Liver (tissue), 9 donors: ENCODE data around the gene TRDMT1. TPM values are rescaled to one million over a fixed set of nuclear protein-coding genes. Genes with fewer than 3 reads are reported as not detected.

Experiments
- DNase-seq: peaks from one replicate; pipeline ENCODE4 v3.0.0-alpha.2; 2017; ENCODE audit warnings: low spot score
- H3K27ac ChIP-seq, 2 donors: one replicate each; pipeline ENCODE4 v1.7.0; 2013; ENCODE audit warnings: inconsistent platforms in 2 of 2, low read length in 2 of 2, control low read depth in 1 of 2, low read depth in 1 of 2, mild to moderate bottlenecking in 1 of 2
- H3K27me3 ChIP-seq, 4 donors: one replicate each; pipeline versions ENCODE4 v1.6.1 to v1.7.0; 2013; ENCODE audit warnings: low read length in 3 of 4, inconsistent platforms in 1 of 4, mild to moderate bottlenecking in 1 of 4, moderate library complexity in 1 of 4; ENCODE audit not compliant: control insufficient read depth in 4 of 4, insufficient read depth in 4 of 4
- H3K36me3 ChIP-seq, 4 donors: one replicate each; pipeline versions ENCODE4 v1.6.1 to v1.7.0; 2013; ENCODE audit warnings: low read length in 3 of 4, mild to moderate bottlenecking in 3 of 4, low read depth in 1 of 4, moderate library complexity in 1 of 4; ENCODE audit not compliant: control insufficient read depth in 4 of 4, insufficient read depth in 3 of 4
- H3K4me1 ChIP-seq, 4 donors: one replicate each; pipeline versions ENCODE4 v1.6.1 to v1.7.0; 2013; ENCODE audit warnings: low read length in 3 of 4, mild to moderate bottlenecking in 3 of 4, moderate library complexity in 1 of 4; ENCODE audit not compliant: control insufficient read depth in 4 of 4, insufficient read depth in 4 of 4
- H3K4me3 ChIP-seq, 3 donors: one replicate each; pipeline versions ENCODE4 v1.6.1 to v1.7.0; 2013; ENCODE audit warnings: low read length in 3 of 3, control low read depth in 1 of 3, low read depth in 1 of 3, mild to moderate bottlenecking in 1 of 3
- H3K9ac ChIP-seq, 2 donors: one replicate each; pipeline ENCODE4 v1.7.0; 2013; ENCODE audit warnings: low read length in 2 of 2, mild to moderate bottlenecking in 2 of 2, moderate library complexity in 2 of 2, control low read depth in 1 of 2, low read depth in 1 of 2
- H3K9me3 ChIP-seq, 4 donors: one replicate each; pipeline versions ENCODE4 v1.6.1 to v1.7.0; 2013; ENCODE audit warnings: low read length in 3 of 4; ENCODE audit not compliant: control insufficient read depth in 4 of 4
- EGR1 ChIP-seq, 2 donors: IDR thresholded peaks; 2 replicates each; pipeline ENCODE4 v1.6.1; 2016 to 2018; ENCODE audit warnings: antibody characterized with exemption in 2 of 2, low read depth in 2 of 2
- FOXA1 ChIP-seq: IDR thresholded peaks from 2 replicates; pipeline ENCODE4 v1.6.1; 2016; ENCODE audit warnings: antibody characterized with exemption
- FOXA2 ChIP-seq: IDR thresholded peaks from 2 replicates; pipeline ENCODE4 v1.6.1; 2016; ENCODE audit warnings: antibody characterized with exemption
- GABPA ChIP-seq, 2 donors: IDR thresholded peaks in 1 of 2; conservative IDR thresholded peaks in 1 of 2; 2 replicates each; pipeline ENCODE4 v1.6.1; 2016; ENCODE audit warnings: antibody characterized with exemption in 2 of 2, mild to moderate bottlenecking in 1 of 2, moderate library complexity in 1 of 2
- HNF4A ChIP-seq, 2 donors: conservative IDR thresholded peaks; 2 replicates each; pipeline ENCODE4 v1.6.1; 2016; ENCODE audit warnings: antibody characterized with exemption in 2 of 2, mild to moderate bottlenecking in 2 of 2
- HNF4G ChIP-seq: IDR thresholded peaks from 2 replicates; pipeline ENCODE4 v1.6.1; 2016; ENCODE audit warnings: antibody characterized with exemption
- JUND ChIP-seq, 2 donors: IDR thresholded peaks; 2 replicates each; pipeline ENCODE4 v1.6.1; 2016; ENCODE audit warnings: antibody characterized with exemption in 2 of 2
- NR2F2 ChIP-seq: IDR thresholded peaks from 2 replicates; pipeline ENCODE4 v1.6.1; 2016; ENCODE audit warnings: antibody characterized with exemption
- RAD21 ChIP-seq, 2 donors: IDR thresholded peaks; 2 replicates each; pipeline ENCODE4 v1.6.1; 2016; ENCODE audit warnings: antibody characterized with exemption in 2 of 2, mild to moderate bottlenecking in 2 of 2
- RXRA ChIP-seq, 2 donors: IDR thresholded peaks; 2 replicates each; pipeline ENCODE4 v1.6.1; 2017 to 2018; ENCODE audit warnings: antibody characterized with exemption in 2 of 2, mild to moderate bottlenecking in 1 of 2
- SP1 ChIP-seq: IDR thresholded peaks from 2 replicates; pipeline ENCODE4 v1.6.1; 2018; ENCODE audit warnings: antibody characterized with exemption, mild to moderate bottlenecking
- TAF1 ChIP-seq: conservative IDR thresholded peaks from 2 replicates; pipeline ENCODE4 v1.6.1; 2016; ENCODE audit warnings: antibody characterized with exemption, mild to moderate bottlenecking
- YY1 ChIP-seq: IDR thresholded peaks from 2 replicates; pipeline ENCODE4 v1.6.1; 2016; ENCODE audit warnings: antibody characterized with exemption, mild to moderate bottlenecking
- WGBS: extraction: QIAGEN DNeasy Blood & Tissue Kit; methylation state at CpG from one replicate; pipeline ENCODE4 v1.1.7; 2013; 5-methylcytosine and 5-hydroxymethylcytosine counted together
- polyA plus RNA-seq, 2 donors: library from polyadenylated mRNA; stranded (reverse) in 1 of 2; unstranded in 1 of 2; fragments of 200-250 nt in 1 of 2; fragments of >200 nt in 1 of 2; fragmentation: Nextera tagmentation in 1 of 2; extraction: Ambion mirVana in 1 of 2; gene quantifications; one replicate each; pipeline versions ENCODE4 v1.2.1 to v1.2.3, GENCODE V29; 2013 to 2015
- total RNA-seq, 2 donors: library from RNA; depleted of rRNA; stranded (reverse); fragments of >200 nt; gene quantifications; one replicate each; pipeline ENCODE4 v1.2.3, GENCODE V29; 2014
- TF ChIP-seq, protein P1 (sequence below): IDR thresholded peaks from 2 replicates; pipeline ENCODE4 v1.6.1; 2016; ENCODE audit warnings: antibody characterized with exemption
- TF ChIP-seq, protein P2 (sequence below): fragments of 150-350 bp; IDR thresholded peaks from 2 replicates; pipeline ENCODE4 v1.5.1; 2017; ENCODE audit warnings: improper control_type of control experiment, low read depth, low read length; ENCODE audit not compliant: missing input control
- TF ChIP-seq, protein P3 (sequence below): IDR thresholded peaks from 2 replicates; pipeline ENCODE4 v1.6.1; 2016; ENCODE audit warnings: antibody characterized with exemption
- TF ChIP-seq, protein P4 (sequence below): IDR thresholded peaks from 2 replicates; pipeline ENCODE4 v1.6.1; 2016; ENCODE audit warnings: antibody characterized with exemption
- donor health status: healthy.
- donor health status: healthy.
- donor health status: healthy.
- donor health status: healthy.
- donor health status: healthy.

The TRDMT1 gene
- total and polyA plus RNA-seq, 4 donors = 0.38 to 2.4 (median 1.1) TPM

DNA sequence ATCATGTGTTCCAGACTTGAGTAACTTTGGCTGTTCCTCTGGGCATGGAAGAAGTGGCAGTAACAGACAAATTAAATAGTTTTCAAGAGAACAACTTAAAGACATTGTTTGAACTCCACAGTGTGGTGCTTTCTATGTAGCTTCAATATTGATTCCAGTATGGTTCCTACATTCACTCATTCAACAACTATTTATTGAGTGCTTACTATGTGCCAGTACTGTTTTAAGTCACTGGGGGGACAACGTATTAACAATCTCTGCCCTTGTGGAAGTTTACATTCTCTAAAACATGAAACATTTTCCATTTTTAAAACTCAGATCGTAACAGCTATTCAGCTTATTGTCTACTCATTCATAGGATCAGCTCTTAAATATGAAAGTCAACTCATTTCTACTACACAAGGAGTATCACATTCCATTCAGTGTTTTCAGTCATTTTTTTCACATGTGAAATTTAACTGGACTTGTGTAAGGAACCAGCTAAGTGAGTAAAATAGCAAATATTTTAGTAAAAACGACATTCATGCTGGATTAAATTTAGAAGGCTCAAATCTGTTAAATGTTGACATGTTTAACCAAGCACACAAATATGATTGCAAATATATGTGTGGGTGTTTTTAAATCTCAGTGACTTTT, 58.3 kb downstream of the TRDMT1 start:
- Histone ChIP-seq H3K36me3 (no peaks in the 10 kb centered on the region), H3K9ac (no peak overlapping the region), H3K4me3 (no peak overlapping the region), H3K27me3 (no peaks in the 10 kb centered on the region), H3K4me1 (peaks cover 0 to 3% (median under 1%) of the 10 kb centered on the region in 4 donors), H3K27ac (no peak overlapping the region), H3K9me3 (no peaks in the 10 kb centered on the region)
- TF ChIP-seq NR2F2 = no peak
- no peak for TF ChIP-seq GABPA (IDR thresholded peaks at IDR 0.05 in 1 of 2, conservative IDR thresholded peaks at IDR 0.05 in 1 of 2)
- TF ChIP-seq EGR1 (IDR thresholded peaks at IDR 0.05; ENCODE audit: low read depth in 2 of 2) = no peak
- TF ChIP-seq, protein P1, sequence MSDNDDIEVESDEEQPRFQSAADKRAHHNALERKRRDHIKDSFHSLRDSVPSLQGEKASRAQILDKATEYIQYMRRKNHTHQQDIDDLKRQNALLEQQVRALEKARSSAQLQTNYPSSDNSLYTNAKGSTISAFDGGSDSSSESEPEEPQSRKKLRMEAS = no peak
- no peak for TF ChIP-seq FOXA1
- no peak for TF ChIP-seq SP1
- no peak for DNase-seq
- WGBS = 88% methylated on average over 3 of the region's 3 CpGs

DNA sequence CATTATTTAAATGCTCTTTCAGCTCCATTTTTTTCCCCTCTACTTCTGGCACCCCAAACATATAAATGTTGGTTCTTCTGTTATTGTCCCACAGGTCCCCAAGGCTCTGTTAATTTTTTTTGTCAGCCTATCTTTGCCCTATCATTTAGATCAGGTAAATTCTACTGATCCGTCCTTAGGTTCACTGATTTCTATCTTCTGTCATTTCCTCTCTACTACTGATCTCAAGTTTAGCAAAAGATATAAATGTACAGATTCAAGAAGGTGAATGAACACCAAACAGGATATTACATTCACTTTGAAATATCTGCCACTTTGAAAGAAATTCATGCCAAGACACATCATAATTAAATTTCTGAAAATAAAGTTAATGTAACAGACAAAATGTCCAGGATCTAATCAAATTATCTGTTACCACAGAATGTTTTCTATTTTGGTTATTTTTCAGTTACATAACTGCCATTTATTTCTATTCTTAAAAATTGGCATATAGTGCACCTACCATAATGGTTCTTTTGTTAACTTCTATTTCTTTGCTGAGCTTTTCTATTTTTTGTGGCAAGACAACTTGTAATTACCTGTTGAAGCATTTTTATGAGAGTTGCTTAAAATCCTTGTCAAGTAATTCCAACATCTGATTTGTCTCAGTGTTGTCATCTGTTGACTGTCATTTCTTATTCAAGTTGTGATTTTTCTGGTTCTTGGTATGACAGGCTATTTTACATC, 59.8 kb downstream of the TRDMT1 start:
- Histone ChIP-seq H3K36me3 (no peaks in the 10 kb centered on the region), H3K9ac (no peak overlapping the region)

DNA sequence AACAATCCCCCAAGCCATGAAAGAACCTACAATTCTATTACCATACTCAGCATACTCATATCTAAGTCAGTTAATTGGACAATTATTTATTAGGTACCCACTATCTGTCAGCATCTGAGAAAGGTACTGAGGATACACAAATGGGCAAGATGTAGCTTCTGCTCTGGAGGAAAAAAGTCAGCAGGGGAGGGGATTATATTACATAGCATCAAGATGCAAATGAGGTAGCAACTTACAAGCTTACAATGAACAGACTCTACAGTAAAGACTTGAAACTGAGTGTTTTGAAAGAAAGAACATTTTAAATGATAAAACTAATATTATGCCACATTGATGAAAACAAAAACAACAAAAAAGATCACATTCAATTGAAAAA, 61.1 kb downstream of the TRDMT1 start:
- TF ChIP-seq JUND (IDR thresholded peaks at IDR 0.05) (no peak), RXRA (IDR thresholded peaks at IDR 0.05) (no peak), RAD21 (IDR thresholded peaks at IDR 0.05) (no peak), HNF4A (conservative IDR thresholded peaks at IDR 0.05) (no peak), FOXA2 (no peak), YY1 (no peak), SP1 (no peak), TAF1 (no peak)
- TF ChIP-seq, protein P2, sequence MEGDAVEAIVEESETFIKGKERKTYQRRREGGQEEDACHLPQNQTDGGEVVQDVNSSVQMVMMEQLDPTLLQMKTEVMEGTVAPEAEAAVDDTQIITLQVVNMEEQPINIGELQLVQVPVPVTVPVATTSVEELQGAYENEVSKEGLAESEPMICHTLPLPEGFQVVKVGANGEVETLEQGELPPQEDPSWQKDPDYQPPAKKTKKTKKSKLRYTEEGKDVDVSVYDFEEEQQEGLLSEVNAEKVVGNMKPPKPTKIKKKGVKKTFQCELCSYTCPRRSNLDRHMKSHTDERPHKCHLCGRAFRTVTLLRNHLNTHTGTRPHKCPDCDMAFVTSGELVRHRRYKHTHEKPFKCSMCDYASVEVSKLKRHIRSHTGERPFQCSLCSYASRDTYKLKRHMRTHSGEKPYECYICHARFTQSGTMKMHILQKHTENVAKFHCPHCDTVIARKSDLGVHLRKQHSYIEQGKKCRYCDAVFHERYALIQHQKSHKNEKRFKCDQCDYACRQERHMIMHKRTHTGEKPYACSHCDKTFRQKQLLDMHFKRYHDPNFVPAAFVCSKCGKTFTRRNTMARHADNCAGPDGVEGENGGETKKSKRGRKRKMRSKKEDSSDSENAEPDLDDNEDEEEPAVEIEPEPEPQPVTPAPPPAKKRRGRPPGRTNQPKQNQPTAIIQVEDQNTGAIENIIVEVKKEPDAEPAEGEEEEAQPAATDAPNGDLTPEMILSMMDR = no peak
- TF ChIP-seq, protein P3, sequence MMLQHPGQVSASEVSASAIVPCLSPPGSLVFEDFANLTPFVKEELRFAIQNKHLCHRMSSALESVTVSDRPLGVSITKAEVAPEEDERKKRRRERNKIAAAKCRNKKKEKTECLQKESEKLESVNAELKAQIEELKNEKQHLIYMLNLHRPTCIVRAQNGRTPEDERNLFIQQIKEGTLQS = no peak
- TF ChIP-seq, protein P1 = no peak
- peaks cover 0 to 3% (median under 1%) of the 10 kb centered on the region in 4 donors for H3K4me1 ChIP-seq
- H3K9ac ChIP-seq = no peak overlapping the region
- no peak overlapping the region for H3K27ac ChIP-seq
- no peak for DNase-seq
- H3K4me3 ChIP-seq = no peak overlapping the region
- H3K27me3 ChIP-seq = no peaks in the 10 kb centered on the region
- no peaks in the 10 kb centered on the region for H3K36me3 ChIP-seq
- no peaks in the 10 kb centered on the region for H3K9me3 ChIP-seq

More for the DNA sequence above, 59.8 kb downstream of the TRDMT1 start:
- DNase-seq = no peak
- TF ChIP-seq EGR1 (IDR thresholded peaks at IDR 0.05; ENCODE audit: low read depth in 2 of 2) (no peak), HNF4G (no peak), FOXA2 (no peak), FOXA1 (no peak), SP1 (no peak), JUND (IDR thresholded peaks at IDR 0.05) (no peak), RXRA (IDR thresholded peaks at IDR 0.05) (no peak), HNF4A (conservative IDR thresholded peaks at IDR 0.05) (no peak), TAF1 (no peak), NR2F2 (no peak)
- TF ChIP-seq, protein P3 = no peak
- TF ChIP-seq, protein P1 = no peak
- TF ChIP-seq, protein P4, sequence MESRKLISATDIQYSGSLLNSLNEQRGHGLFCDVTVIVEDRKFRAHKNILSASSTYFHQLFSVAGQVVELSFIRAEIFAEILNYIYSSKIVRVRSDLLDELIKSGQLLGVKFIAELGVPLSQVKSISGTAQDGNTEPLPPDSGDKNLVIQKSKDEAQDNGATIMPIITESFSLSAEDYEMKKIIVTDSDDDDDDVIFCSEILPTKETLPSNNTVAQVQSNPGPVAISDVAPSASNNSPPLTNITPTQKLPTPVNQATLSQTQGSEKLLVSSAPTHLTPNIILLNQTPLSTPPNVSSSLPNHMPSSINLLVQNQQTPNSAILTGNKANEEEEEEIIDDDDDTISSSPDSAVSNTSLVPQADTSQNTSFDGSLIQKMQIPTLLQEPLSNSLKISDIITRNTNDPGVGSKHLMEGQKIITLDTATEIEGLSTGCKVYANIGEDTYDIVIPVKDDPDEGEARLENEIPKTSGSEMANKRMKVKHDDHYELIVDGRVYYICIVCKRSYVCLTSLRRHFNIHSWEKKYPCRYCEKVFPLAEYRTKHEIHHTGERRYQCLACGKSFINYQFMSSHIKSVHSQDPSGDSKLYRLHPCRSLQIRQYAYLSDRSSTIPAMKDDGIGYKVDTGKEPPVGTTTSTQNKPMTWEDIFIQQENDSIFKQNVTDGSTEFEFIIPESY = no peak
- 86% methylated on average over 1 of the region's 1 CpG for WGBS
- no peaks in the 10 kb centered on the region for H3K27me3 ChIP-seq
- no peak overlapping the region for H3K27ac ChIP-seq
- peaks cover 0 to 3% (median under 1%) of the 10 kb centered on the region in 4 donors for H3K4me1 ChIP-seq
- H3K4me3 ChIP-seq = no peak overlapping the region
- no peaks in the 10 kb centered on the region for H3K9me3 ChIP-seq
